ENCODE results near the gene DDX54.

DDX54 gene

DNA sequence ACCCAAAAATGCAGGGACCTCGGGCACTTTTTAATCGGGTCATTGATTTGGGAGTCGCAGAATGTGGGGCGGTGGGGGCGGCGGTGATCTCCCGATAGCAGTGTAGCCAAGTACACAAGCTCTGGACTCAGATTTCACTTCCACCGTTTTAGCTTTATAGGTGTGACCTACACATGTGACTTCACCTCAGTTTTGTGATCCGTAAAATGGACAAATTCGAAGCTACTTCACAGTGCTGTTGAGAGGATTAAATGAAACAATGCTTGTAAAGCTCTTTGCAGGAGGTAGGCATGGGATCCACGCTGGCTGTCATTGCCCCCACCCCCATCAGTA is 721 bp upstream of the DDX54 start:
- DNase-seq = no peak

DNA sequence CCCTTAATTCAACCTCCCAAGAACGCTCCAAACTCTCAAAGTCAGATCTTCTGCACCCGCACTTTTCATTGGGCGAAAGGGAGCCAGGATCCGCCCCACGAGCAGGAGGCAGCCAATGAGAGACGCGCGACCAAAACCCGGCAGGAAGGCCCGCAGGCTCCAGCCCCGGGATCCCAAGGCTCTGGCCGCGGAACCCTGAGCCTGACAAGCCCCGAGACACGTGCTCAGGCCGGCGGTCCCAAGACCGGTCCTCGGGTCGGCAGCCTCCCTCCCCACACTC is 438 bp downstream of the DDX54 start:
- DNase-seq = peak; percentile 53

DNA sequence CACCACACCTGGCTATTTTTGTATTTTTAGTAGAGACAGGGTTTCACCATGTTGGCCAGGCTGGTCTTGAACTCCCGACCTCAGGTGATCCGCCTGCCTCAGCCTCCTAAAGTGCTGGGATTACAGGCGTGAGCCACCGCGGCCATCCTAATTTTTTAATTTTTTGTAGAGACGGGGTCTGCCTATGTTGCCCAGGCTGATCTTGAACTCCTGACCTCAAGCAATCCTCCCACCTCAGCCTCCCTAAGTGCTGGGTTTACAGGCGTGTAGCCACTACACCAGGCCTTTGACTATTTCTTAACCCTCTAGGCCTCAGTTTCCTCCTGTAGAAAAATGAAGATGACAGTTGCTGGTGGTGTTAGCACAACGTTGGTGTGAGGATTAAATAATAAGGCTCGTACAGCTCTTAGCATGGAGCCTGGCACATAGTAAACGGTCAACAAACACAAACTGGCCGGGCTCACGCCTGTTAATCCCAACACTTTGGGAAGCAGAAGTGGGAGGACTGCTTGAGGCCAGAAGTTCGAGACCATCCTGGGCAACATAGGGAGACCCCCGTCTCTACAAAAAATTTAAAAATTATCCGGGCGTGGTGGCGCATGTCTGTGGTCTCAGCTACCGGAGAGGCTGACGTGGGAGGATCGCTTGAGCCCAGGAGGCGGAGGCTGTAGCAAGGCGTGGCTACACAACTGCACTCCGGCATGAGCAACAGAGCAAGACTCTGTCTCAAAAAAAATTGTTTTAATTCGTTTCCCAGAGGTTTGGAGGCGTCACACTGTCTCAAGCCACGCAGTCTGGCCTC is 979 bp downstream of the DDX54 start:
- no peak for DNase-seq

DNA sequence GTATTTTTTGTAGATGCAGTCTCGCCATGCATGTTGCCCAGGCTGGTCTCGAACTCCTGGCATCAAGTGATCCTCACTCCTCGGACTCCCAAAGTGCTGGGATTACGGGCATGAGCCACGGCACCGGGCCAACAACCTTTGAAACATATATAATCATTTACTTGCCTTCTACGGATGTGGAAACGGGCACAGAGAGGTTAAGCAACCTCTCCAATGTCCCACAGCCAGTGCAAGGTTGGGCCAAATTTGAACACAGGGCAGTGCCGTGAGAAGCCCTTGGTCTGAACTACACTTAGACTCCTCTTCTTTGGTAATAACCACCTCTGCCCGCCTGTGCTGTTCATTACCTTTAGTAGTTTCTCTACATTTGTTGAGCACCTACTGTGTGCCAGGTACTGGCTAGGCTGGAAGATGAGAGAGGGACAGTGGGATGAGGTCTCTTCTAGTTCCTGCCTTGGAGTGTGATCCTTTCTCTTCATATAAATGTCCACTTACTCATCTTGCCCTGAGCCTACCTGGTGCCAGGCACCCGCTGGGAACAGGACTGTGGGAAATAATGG is 2.2 kb downstream of the DDX54 start:
- no peak for DNase-seq

DNA sequence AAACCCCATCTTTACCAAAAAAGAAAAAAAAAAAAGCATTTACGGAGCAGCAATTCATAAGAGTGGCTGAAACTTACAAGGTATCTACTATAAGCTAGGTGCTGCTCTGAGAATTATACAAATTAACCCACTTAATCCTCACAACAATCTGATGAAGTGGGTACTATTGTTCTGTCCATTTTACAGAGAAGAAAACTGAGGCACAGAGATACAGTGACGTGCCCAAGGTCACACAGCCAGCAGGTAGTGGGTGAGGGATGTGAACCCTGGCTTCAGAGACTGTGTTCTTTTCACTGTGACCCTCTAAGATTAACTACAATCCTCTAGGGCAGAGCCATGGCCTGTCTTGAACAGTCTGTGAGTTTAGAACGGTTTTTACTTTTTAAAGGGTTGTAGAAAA is 3.3 kb downstream of the DDX54 start:
- DNase-seq = no peak

DNA sequence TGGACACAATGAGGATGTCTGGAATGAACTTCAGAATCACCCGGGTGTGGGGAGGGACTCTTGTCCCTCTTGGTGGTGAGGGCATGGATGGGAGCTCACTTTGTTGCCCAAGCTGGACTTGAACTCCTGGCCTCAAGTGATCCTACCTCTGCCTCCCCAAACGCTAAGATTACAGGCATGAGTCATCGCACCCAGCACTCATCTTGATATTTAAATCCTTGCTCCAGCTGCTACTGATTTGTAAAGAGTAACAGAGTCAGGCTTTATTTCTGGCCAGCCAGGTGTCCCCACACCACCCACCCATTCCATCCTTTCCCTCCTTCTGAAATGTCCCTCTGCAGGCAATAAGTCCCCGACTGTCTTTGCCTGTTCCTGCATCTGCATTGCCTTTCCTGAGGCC is 4.9 kb downstream of the DDX54 start:
- no peak for DNase-seq

DNA sequence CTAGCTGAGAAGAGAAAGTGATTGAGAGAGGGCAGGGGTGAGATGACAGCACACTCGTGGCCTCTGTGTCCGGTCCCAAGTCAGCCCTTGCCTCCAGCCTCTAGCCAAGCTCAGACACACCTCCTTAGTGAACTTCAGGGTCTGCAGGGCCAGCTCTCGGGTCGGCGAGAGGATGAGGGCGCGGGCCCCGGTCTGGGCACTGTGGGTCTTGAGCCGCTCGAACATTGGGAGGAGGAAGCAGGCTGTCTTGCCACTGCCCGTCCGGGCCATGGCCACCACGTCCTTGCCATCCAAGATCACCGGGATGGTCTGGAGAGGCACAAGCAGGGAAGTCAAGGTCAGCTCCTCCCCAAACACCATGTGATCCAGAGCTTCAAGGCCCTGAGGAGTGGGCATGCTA is 6.3 kb downstream of the DDX54 start:
- DNase-seq = no peak

DNA sequence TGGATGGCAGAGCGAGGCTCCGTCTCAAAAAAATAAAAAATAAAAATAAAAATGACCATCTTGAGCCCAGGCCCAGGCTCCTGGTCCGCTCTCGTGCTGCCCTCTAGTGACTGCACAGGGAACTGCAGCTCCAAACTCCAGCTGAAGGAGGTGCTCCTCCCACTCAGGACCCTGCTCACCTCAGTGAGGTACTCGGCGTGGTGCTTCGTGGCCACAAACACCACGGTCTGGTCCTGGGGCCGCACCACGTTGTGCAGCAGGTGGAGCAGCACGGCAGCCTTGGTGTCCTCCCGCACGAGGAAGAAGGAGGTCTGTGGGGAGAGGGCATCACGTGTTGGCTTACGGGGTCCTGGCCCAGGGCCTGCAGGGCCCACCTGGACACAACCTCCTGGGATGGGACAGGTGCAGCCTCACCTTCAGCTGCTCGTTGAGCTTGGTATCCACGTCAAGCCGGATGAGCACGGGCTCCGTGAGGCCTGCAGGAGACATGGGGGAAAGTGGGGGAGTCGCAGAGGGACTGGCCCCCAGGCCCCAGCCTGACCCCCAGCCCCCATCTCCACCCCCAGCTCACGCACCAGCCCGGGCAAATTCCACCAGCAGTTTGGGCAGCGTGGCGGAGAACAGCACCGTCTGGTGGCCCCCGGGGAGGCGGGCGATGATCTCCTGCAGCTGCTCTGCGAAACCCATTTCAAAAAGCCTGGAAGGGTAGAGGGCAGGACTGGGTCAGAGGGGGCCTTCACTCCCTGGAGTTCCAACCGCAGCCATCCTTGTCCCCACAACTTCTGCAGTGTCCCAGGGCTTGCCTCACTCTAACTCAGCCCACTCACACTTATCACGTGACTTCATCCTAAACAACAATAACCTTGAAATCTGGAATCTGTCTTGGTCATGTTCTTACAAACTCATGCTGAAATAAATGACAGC is 10.6 kb downstream of the DDX54 start:
- no peak for DNase-seq

DNA sequence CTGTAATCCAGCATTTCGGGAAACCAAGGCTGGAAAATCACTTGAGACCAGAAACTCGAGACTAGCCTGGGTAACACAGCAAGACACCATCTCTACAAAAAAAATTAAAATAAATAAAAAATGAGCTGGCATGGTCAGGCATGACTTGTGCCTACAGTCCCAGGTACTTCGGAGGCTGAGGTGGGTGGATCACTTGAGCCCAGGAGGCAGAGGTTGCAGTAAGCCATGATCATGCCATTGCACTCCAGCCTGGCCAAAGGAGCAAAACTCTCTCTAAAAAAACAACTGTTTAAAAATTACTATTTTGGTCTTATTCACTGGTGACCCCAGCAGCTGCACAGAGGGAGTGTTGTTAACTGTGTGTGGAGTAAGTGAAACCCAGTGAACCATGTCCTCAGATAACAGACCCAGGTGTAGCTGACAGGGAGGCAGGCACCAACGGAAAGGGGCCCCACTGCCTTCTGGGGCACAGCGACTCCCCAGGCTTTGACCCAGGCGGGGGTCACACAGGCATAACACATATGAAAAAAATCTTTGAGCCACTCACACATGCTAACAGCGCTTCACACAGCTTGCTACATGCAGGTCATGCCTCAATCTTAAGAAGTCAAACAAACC is 12.1 kb downstream of the DDX54 start:
- DNase-seq = no peak

DNA sequence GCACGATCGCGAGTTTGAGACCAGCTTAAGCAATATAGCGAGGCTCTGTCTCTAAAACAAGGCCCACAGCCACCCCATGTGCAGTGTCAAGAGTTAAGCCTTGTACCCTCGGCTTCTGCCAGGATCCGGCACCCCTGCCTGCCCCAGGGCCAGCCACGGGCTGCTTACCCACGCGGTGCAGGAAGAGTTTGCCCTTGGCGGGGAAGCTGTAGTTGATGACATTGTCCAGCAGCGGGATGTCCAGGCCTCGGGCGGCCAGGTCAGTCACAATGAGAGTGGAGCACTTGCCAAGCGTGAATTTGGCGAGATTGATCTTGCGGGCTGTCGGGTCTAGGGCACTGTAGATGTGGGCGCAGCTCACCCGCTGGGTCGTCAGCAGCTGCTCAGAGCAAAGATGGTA is 13.1 kb downstream of the DDX54 start:
- no peak for DNase-seq

DNA sequence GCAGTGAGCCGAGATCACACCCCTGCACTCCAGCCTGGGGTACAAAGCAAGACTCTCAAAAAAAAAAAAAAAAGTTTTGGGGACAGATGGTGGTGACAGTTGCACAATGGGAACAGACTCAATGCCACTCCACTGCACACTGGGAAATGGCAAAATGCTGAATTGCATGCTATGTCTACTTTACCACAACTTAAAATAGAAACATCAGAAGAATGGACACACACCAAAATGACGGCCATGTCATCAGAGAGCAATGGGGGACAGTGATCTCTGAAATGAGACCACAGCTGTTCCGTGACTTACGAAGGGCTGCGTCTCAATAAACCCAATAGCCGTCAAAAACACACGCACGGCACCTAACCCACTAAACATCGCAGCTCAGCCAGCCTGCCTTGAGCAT is 13.7 kb downstream of the DDX54 start:
- no peak for DNase-seq

DNA sequence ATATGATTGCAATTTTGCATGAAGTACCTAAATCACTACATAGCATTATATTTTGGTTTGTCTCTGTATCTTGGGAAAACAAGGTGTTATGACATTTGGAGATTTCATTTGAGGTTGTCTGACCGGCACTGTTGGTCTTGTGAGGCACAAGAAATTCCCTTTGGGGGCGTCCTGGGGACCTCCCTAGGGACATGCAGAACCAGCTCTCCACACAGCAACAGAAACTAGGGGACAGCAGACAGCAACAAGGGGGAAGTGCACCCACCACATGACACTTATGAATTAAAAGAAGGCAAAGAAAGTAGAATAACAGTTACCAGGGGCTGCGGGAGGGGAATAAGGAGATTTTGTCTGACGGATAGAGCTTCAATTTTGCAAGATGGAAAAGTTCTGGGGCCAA is 14.4 kb downstream of the DDX54 start:
- DNase-seq = no peak

DNA sequence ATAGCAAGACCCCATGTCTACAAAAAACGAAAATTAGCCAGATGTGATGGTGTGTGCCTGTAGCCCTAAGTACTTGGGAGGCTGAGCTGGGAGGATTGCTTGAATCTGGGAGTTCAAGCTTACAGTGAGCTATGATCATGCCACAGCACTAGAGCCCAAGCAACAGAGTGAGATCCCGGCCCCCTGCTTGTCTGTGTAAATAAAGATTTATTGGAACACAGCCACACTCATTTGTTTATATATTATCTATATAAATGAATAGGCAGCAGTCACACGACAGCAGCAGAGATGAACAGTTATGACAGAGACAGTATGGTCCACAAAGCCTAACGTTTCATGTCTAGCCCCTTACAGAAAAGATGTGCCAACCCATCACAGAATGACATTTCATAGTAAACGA is 14.8 kb downstream of the DDX54 start:
- no peak for DNase-seq

DNA sequence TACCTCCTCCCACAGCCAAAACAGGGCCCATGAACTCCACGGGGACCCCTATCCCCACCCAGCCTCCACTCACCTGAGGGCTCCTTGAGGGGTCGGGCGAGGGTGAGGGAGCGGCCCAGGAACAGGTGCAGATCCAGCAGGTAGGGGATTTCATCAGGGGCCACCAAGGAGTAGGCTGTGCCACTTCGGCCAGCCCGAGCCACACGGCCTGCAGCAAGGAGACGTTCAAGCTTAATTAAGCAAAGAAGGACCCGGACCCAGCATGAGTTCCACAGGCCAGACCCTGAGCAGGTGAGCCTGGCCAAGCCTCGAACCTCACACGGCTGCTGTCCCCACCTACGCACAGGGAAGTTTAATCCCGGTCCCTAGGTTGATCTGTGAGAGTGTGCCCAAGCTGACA is 15.6 kb downstream of the DDX54 start:
- no peak for DNase-seq

DNA sequence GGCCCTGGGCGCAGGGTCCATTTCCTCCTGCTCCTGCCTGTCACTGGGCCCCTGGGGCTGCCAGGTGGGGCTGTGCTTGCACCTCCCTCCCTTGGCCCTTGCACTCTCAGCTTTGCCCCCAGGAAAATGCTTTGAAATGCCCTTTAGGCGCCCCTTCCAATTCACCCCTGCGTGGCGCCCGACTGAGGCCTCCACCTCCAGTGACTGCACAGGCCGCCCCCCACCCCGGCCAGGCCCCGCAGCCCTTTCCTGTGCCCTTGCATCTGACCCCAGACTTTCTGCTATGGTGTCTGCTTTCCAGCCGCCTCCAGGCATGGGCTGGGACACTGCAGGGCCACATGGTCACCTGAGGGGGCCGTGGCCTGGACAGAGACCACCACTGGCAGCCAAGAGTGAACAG is 17.4 kb downstream of the DDX54 start:
- no peak for DNase-seq

DNA sequence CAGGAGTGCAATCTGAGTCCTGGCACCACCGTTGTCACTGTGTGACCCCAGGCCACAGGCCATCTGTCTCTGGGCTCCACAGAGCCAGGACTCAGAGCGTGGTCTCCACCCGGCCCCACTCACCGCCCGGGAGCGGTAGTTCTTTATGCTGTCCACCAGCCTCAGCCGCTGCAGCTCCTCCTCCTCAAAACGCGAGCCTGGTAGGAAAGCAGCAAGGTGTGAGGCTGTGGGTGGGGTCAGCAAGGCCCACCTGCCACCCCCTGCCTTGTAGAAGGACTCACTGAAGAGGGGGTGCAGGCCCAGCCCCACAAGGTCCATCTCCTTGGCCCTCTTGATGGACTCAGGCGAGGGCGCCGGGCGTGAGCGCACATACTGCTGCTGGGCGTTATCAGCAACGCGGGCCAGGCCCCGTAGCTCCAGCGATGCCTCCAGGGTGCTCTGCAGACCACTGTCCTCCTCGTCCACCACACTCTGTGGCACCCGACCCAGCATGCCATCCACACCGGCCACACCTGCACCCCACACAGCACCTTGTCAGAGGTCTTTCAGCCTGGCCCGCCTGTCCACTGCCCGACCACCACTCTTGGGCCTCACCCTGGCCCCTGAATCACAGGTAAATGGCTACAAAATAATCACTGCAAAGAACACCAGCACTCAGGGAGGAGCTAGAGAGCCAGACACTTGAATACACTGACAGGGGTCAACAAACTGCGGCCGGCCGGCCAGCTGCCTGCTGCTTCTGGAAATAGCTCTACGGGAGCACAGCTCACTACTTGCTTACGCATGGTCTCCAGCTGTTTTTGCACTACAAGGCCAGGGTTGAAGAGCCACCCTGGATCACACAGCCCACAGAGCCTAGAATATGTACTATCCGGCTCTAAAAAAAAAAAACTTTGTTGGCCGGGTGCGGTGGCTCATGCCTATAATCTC is 19.5 kb downstream of the DDX54 start:
- DNase-seq = no peak

DNA sequence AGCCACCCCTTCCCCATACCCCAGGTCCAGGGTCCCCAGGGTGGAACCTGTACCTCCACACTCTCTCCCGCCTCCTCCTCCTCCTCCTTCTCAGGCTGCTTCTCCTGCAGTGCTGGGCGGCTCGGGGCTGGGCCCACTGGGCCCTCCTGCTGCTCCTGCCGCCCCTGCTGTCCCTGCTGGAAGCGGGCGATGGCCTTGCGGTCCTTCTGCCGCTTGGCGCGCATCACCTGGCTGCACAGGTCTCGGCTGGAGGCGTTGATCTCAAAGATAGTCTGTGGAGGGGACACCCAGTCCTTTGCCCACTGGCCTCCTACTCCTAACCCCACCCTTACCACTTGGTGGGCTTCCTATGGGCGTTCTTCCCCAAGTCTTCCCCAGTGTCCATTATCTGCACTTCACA is 21.3 kb downstream of the DDX54 start:
- DNase-seq = no peak

DNA sequence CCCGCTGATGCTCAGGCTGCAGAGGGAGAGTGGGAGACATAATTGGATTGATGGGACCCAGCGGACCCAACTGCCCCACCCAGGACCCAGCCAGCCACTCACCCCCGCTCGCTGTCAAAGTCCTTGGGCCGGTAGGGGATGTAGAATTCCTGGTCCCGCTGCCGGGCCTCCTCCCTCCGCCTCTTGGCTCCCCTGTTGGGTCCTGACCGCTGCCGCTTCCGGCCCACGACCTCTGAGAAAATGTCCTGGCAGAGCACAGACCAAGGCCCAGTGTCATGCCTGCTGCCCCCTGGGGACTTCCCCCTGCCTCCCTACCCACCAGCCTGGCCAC is 22.3 kb downstream of the DDX54 start:
- no peak for DNase-seq

DNA sequence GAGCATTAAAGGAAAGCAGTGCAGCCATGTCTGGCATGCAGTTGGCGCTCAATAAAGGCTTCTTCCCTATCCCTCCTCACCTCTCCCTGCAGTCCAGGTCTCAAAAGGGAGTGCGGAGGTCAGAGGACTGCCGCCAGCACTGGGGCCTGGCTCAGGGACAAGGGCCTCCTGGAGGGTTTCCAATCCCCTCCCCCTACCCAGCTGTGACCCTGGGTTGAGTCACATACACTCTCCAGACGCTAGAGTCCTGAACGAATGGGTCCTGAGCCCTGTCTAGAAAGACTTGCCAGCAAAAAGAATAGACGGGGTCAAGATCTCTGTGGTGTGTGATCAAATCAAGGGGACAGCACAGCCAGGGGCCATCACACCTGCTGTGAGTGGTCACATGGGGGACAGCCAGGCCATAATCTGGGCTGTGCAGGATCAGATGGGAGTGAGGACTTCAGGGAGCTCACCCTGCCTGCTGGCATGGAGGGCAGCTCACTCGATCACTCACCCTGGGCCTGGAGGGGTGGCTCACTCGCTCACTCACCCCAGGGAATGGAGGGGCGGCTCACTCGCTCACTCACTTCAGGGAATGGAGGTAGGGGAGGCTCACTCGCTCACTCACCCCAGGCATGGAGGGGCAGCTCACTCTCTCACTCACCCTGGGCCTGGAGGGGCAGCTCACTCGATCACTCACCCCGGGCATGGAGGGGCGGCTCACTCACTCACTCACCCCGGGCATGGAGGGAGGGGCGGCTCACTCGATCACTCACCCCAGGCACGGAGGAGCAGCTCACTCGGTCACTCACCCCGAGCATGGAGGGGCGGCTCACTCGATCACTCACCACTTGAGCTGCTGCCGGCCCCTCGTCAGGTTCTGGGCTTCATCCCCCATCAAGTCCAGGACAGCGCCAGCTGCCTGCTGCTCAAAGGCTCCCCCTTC is 22.9 kb downstream of the DDX54 start:
- no peak for DNase-seq

DNA sequence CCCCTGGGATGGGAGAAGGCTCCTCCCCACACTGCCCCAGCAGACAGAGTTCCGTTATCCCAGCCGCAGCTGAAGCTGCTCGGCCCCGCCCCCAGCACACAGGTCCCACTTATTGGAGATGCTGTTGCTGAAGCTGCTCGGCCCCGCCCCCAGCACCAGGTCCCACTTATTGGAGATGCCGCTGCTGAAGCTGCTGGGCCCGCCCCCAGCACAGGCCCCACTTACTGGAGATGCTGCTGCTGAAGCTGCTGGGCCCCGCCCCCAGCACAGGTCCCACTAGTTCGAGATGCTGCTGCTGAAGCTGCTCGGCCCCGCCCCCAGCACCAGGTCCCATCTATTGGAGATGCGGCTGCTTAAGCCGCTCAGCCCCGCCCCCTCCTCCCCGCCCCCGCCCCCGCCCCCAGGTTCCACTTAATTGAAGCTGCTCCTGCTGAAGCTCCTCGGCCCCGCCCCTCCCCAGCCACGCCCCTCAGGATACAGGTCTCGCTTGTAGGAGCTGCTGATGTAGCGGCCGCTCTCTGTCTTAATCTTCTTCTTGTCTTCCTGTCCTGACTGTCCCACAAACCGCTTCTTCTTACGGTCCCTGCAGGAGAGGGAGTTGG is 23.8 kb downstream of the DDX54 start:
- peak; percentile 61 for DNase-seq

DNA sequence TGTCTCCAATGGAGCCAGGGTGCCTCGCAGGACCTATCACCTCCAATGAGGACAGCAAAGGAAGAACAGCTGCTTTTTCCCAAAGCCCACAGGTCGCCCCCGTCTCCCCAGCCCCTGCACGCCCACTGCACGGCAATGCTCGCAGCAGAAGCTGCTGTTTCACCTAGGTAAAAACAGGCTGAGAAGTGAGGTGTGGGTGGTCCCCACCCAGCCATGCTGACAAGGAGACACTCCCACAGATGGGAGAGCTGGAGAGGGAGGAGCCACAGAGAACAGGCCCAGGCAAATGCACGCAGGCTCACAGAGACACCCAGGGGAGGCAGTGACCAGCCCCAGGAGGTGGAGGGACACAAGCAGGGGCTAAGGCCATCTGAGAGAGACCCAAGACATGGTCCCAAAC is 25.3 kb downstream of the DDX54 start:
- no peak for DNase-seq
